Parathyroid adenoma (tissue), 2 donors: Measurements from ENCODE around the gene DCAF17.

Experiments used
- H2AFZ ChIP-seq: fragments of 300-600 bp; sonication (generic); one replicate; pipeline ENCODE4 v1.7.0; 2017; ENCODE audit warnings: antibody characterized with exemption, mild to moderate bottlenecking
- H3K27ac ChIP-seq: fragments of 300-600 bp; sonication (generic); one replicate; pipeline ENCODE4 v1.7.0; 2017
- H3K27me3 ChIP-seq: fragments of 300-600 bp; sonication (generic); one replicate; pipeline ENCODE4 v1.7.0; 2017; ENCODE audit warnings: low read length; ENCODE audit not compliant: control insufficient read depth, insufficient read depth
- H3K36me3 ChIP-seq: fragments of 300-600 bp; sonication (generic); one replicate; pipeline ENCODE4 v1.7.0; 2017; ENCODE audit warnings: low read length; ENCODE audit not compliant: control insufficient read depth, insufficient read depth
- H3K4me1 ChIP-seq: fragments of 300-600 bp; sonication (generic); one replicate; pipeline ENCODE4 v1.7.0; 2017; ENCODE audit warnings: control low read depth
- H3K4me2 ChIP-seq: fragments of 300-600 bp; sonication (generic); one replicate; pipeline ENCODE4 v1.7.0; 2017; ENCODE audit warnings: low read length
- H3K4me3 ChIP-seq: fragments of 300-600 bp; sonication (generic); one replicate; pipeline ENCODE4 v1.7.0; 2017; ENCODE audit warnings: low read depth, low read length
- H3K79me2 ChIP-seq: fragments of 300-600 bp; sonication (generic); one replicate; pipeline ENCODE4 v1.7.0; 2017; ENCODE audit warnings: control low read depth
- H3K9ac ChIP-seq: fragments of 300-600 bp; sonication (generic); one replicate; pipeline ENCODE4 v1.7.0; 2017; ENCODE audit warnings: mild to moderate bottlenecking
- H3K9me3 ChIP-seq: fragments of 300-600 bp; sonication (generic); one replicate; pipeline ENCODE4 v1.7.0; 2017; ENCODE audit warnings: low read length; ENCODE audit not compliant: control insufficient read depth
- CTCF ChIP-seq: fragments of 300-600 bp; sonication (generic); IDR thresholded peaks from one replicate; pipeline ENCODE4 v1.7.0; 2017; ENCODE audit warnings: antibody characterized with exemption, mild to moderate bottlenecking
- donor health status: primary hyperparathyroidism.

Gene DCAF17

GRCh38 chr2:171434013-171434989 lies at the start of gene DCAF17:
DCAF17 (plus strand) TSS chr2:171434226; CDS start chr2:171434578, 352 bp downstream.
- peak within 1 kb of the TSS; percentile 91 for H3K4me3 ChIP-seq
- no peaks in the 10 kb centered on the region for H3K9me3 ChIP-seq
- H3K4me2 ChIP-seq, result peak within 1 kb of the TSS; percentile 95
- H3K27ac ChIP-seq, result peak within 1 kb of the TSS; percentile 92
- H3K27me3 ChIP-seq, result no peaks in the 10 kb centered on the region
- peak within 1 kb of the TSS; percentile 97 for H2AFZ ChIP-seq
- peak; percentile 45 for TF ChIP-seq CTCF
- peak within 1 kb of the TSS; percentile 39 for H3K9ac ChIP-seq
- H3K36me3 ChIP-seq, result no peaks in the 10 kb centered on the region
- peaks cover 2% of the 10 kb centered on the region for H3K4me1 ChIP-seq
- peaks cover 11% of the 10 kb centered on the region for H3K79me2 ChIP-seq

- Histone ChIP-seq H3K36me3 (no peaks in the 10 kb centered on the region), H3K4me3 (no peak overlapping the region), H3K9ac (no peak overlapping the region), H3K27ac (no peak overlapping the region), H3K4me2 (no peak overlapping the region), H2AFZ (no peak overlapping the region), H3K4me1 (no peaks in the 10 kb centered on the region), H3K79me2 (no peaks in the 10 kb centered on the region), H3K9me3 (no peaks in the 10 kb centered on the region), H3K27me3 (no peaks in the 10 kb centered on the region)
- no peak for TF ChIP-seq CTCF
These were observed 47.4 kb upstream of the DCAF17 start for GRCh38 chr2:171386627-171387026.

GRCh38 chr2:171387052-171387451 lies 47.0 kb upstream of the DCAF17 start:
- H3K27me3 ChIP-seq, result no peaks in the 10 kb centered on the region
- no peak overlapping the region for H2AFZ ChIP-seq
- H3K27ac ChIP-seq, result no peak overlapping the region
- TF ChIP-seq CTCF, result no peak
- H3K4me1 ChIP-seq, result no peaks in the 10 kb centered on the region
- H3K79me2 ChIP-seq, result no peaks in the 10 kb centered on the region
- no peak overlapping the region for H3K4me3 ChIP-seq
- no peak overlapping the region for H3K4me2 ChIP-seq
- no peak overlapping the region for H3K9ac ChIP-seq
- H3K9me3 ChIP-seq, result no peaks in the 10 kb centered on the region
- no peaks in the 10 kb centered on the region for H3K36me3 ChIP-seq

GRCh38 chr2:171389325-171389724 lies 44.7 kb upstream of the DCAF17 start:
- Histone ChIP-seq H3K9ac (no peak overlapping the region), H3K27me3 (no peaks in the 10 kb centered on the region), H3K9me3 (no peaks in the 10 kb centered on the region), H3K36me3 (no peaks in the 10 kb centered on the region), H3K4me2 (no peak overlapping the region), H3K4me1 (no peaks in the 10 kb centered on the region), H3K4me3 (no peak overlapping the region), H2AFZ (no peak overlapping the region), H3K27ac (no peak overlapping the region), H3K79me2 (no peaks in the 10 kb centered on the region)
- TF ChIP-seq CTCF, result no peak
